ENCODE measurements around the gene ASS1.

The ASS1 gene

GRCh38 chr9:130418776-130419175 lies 26.0 kb upstream of the ASS1 start:
- DNase-seq = no peak

- DNase-seq = no peak
These were observed 25.2 kb upstream of the ASS1 start for GRCh38 chr9:130419521-130420035.

GRCh38 chr9:130421154-130421801 lies 23.5 kb upstream of the ASS1 start:
- no peak for DNase-seq

DNA sequence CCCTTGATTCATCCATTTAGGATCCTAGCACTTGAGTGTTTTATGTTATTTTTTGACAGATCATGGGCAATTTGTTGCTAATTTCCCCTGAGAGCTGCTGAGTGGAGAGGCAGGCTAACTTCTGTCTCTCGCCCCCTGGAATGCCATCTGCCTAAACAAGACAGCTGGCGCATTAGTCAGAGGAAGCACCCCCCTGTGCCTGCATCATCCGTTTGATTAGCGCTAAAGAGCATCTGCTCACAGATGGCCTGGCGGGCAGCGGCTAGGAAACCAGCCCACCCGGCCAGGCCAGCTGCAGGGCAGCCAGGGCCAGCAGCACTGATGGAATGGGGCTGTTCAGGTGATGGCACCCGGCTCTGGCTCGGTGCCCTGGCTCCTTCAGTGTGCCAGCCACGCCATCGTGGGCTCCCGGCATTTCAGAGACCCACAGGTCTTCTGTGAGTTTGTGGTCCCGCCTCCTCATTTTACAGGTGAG lies 22.9 kb upstream of the ASS1 start:
- DNase-seq = peak in 4 of 51 donors; percentile 11 to 60 (median 18)

DNA sequence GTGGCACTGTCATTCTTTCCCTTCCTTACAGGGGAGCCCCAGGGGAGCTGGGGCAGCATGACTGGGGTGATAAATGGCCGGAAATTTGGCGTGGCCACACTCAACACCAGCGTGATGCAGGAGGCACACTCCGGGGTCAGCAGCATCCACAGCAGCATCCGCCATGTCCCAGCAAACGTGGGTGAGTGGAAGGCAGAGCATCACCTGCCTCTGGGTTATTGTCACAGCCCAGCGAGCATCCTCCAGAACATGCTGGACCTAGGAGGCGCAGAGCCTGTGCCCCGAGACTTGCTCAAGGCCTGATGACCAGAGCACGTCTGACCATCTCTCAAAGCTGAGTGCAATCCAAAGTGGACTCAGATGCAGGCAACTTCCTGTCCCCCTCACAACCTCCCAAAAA lies 22.2 kb upstream of the ASS1 start:
- DNase-seq = no peak

DNA sequence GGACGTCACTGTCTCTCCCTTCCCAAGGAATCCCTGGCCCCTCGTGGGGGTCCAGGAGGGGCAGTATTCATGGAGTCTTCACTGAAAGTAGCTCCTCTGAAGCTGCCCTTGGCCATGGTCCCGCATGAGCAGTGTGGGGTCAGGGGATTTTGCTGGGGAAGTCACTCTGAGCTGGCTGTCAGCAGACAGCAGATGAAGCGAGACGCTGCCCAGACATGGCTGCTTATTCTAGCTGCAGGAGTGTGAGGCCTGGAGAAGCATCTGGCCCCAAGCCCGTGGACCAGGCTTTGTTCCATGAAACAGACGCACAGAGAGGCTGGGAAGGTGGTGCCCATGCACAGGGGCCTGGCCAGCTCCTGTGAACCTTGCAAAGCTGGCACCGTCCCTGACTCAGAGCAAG lies 21.5 kb upstream of the ASS1 start:
- DNase-seq = no peak

GRCh38 chr9:130424595-130425454 lies 19.9 kb upstream of the ASS1 start:
- no peak for DNase-seq

GRCh38 chr9:130425741-130426466 lies 18.9 kb upstream of the ASS1 start:
- no peak for DNase-seq

DNA sequence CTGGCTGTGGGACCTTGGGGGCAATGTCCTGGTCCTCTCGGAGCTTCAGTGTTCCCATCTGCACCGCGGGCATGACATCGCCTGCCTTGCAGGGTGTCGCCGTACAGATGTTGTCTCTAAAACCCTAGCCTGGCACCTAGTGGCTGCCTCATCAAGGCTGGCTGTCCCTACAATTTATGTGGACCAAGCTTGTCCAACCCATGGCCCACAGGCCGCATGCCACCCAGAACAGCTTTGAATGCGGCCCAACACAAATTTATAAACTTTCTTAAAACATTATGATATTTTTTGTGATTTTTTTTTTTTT lies 18.3 kb upstream of the ASS1 start:
- no peak for DNase-seq

GRCh38 chr9:130426883-130427282 lies 17.9 kb upstream of the ASS1 start:
- DNase-seq = no peak

DNA sequence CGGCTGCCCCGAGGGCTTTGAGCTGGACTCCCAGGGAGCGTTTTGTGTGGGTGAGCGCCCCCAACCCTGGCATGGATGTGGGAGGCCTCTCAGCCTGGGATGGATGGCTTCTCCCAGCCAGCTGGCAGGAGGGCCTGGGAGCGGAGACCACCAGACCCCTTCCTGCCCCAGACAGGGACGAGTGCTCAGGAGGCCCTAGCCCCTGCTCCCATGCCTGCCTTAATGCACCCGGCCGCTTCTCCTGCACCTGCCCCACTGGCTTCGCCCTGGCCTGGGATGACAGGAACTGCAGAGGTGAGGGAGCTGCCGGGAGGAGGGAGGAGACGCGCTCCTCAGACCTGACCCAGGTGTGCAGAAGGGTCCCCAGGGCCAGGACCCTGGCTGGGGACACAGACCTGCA lies 17.4 kb upstream of the ASS1 start:
- no peak for DNase-seq

- DNase-seq = no peak
These were observed 16.6 kb upstream of the ASS1 start for GRCh38 chr9:130428086-130428665.

- DNase-seq = no peak
These were observed 15.4 kb upstream of the ASS1 start for GRCh38 chr9:130429381-130429780.

DNA sequence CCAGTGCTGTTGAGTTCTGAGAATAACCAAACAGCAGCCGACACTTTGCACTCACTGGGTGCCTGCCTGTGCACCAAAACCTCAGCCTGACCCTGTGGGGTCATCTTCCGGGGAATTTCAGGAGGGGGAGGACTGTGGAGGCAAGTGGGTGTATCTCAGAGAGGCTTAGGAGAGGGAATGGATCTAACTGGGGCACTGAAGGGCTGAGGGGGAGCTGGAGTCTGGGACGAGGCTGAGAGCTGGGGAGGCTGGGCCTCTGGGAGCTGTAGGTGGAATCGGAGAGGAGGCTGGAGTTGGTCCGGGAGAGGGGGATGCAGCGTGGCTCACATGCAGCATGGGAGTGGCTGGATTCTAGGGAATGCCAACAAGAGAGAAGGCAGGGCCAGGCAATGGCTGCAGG lies 14.9 kb upstream of the ASS1 start:
- DNase-seq = no peak

DNA sequence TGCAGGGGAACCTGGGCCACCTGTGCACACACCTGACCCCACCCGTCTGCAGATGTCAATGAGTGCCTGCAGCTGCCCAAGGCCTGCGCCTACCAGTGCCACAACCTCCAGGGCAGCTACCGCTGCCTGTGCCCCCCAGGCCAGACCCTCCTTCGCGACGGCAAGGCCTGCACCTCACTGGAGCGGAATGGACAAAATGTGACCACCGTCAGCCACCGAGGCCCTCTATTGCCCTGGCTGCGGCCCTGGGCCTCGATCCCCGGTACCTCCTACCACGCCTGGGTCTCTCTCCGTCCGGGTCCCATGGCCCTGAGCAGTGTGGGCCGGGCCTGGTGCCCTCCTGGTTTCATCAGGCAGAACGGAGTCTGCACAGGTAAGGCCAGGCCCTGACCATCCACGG lies 14.5 kb upstream of the ASS1 start:
- DNase-seq = no peak

- no peak for DNase-seq
These were observed 13.8 kb upstream of the ASS1 start for GRCh38 chr9:130430734-130431535.

DNA sequence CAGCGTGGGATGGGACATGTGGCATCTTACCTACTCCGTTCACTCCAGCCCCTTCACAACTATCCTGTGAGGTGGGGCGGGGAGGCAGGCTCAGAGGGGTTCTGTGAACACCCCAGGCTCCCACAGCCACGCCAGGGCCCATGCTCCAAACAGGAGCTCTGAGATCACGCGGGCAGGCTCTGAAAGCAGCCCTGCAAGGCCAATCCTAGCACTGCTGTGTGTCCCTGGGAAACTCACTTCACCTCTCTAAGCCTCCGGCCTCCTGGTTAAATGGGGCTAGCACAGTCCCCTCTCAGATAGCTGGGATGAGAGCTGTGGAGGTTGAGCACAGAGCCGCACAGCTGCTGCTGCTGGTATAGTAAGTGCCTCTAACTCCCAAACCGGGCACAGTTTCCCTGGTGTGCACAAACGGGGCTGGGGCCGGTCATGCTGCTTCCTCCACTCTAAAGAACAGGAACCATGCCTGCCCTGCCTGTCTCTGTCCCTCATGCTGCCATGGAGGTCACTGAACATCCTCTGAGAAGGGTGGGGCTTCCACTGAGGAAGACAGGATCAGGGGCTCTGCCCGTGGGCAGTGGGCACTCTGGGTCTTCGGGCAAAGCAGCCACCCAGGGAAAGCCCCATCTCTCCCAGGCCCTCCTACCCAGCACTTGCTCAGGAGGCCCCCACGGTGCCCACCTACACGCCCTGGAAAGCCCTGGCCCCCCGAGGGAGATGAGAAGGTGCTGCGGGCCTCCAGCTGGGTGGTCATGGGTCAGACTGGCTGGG lies 13.0 kb upstream of the ASS1 start:
- no peak for DNase-seq

GRCh38 chr9:130432362-130432761 lies 12.4 kb upstream of the ASS1 start:
- DNase-seq = no peak

GRCh38 chr9:130432796-130433167 lies 12.0 kb upstream of the ASS1 start:
- no peak for DNase-seq

Data from hypothalamus (tissue), 51 donors.